Activated CD8-positive, alpha-beta T cell treated with anti-CD3 and anti-CD28 coated beads, Interleukin-2, amount 10 ng/mL, durations not matched to agents 7 days and 5 days (primary cell): Measurements from ENCODE around the gene TMC6. TPM values are rescaled to one million over a fixed set of nuclear protein-coding genes. Genes with fewer than 3 reads are reported as not detected.

Source experiments
- ATAC-seq: fragments of 150-1000 bp; cut with Tn5 transposase; one replicate; pipeline ENCODE4 v1.10.0; 2021; ENCODE audit warnings: moderate library complexity
- CTCF ChIA-PET: fragments of 350-600 bp; sonication (Branson Sonifier 250); formaldehyde crosslinking; loops from one replicate; lab custom pipeline; 2021; ENCODE audit warnings: antibody characterized with exemption; lab: Charles Lee
- POLR2A ChIA-PET: fragments of 350-600 bp; sonication (Branson Sonifier 250); formaldehyde crosslinking; loops from one replicate; lab custom pipeline; 2021; ENCODE audit warnings: antibody characterized with exemption; lab: Charles Lee
- DNase-seq: peaks from one replicate; pipeline ENCODE4 v3.0.0-alpha.2; 2020
- H3K27ac Mint-ChIP-seq: one replicate; pipeline ENCODE4 v1.8.0; 2021; ENCODE audit warnings: mild to moderate bottlenecking, mixed read lengths
- H3K27me3 Mint-ChIP-seq: one replicate; pipeline ENCODE4 v1.8.0; 2021; ENCODE audit warnings: low read depth, mixed read lengths
- H3K36me3 Mint-ChIP-seq: one replicate; pipeline ENCODE4 v1.8.0; 2021; ENCODE audit warnings: low read depth, mixed read lengths
- H3K4me1 Mint-ChIP-seq: one replicate; pipeline ENCODE4 v1.8.0; 2021; ENCODE audit warnings: low read depth, mixed read lengths
- H3K4me3 Mint-ChIP-seq: one replicate; pipeline ENCODE4 v1.8.0; 2021; ENCODE audit warnings: mild to moderate bottlenecking, mixed read lengths
- H3K9me3 Mint-ChIP-seq: one replicate; pipeline ENCODE4 v1.8.0; 2022; ENCODE audit warnings: mixed read lengths; ENCODE audit not compliant: insufficient read depth
- total RNA-seq, 2 experiments: library from RNA; stranded (reverse); gene quantifications; one replicate each; pipeline ENCODE4 v1.2.3, GENCODE V29; 2021

The TMC6 gene
- total RNA-seq, 2 experiments from 2014 or later, result 407 to 476 TPM

DNA sequence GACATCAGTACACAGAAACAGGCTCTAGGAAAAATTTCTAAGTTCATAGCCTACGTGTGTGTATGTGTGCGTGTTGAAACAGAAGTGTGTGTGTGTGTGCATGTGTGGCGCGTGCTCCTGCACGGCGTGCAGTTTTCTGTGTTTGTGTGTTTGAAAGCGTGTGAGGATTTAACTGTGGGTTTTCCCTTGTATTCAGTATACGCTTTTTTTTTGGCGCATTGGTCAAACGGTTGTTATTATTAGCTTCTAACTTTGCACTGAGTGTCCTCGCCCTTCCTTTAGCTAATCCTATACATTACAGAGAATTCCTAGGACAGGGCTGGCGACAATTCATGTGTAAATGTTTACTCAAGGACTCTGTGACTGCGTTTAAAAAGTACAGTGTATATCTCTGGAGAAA lies 23.0 kb downstream of the TMC6 start:
- ATAC-seq, result no peak
- ChIA-PET POLR2A (no interaction called here), CTCF (interaction anchor here (0.8 kb wide), 1 partner anchor 9 kb away, joined by 4 read pairs; no protein-coding TSS in a partner anchor)
- Mint-ChIP-seq H3K27me3 (no peaks in the 10 kb centered on the region), H3K4me1 (peaks cover 2% of the 10 kb centered on the region), H3K36me3 (peaks cover 46% of the 10 kb centered on the region), H3K9me3 (no peaks in the 10 kb centered on the region), H3K4me3 (no peak overlapping the region), H3K27ac (no peak overlapping the region)
- no peak for DNase-seq

DNA sequence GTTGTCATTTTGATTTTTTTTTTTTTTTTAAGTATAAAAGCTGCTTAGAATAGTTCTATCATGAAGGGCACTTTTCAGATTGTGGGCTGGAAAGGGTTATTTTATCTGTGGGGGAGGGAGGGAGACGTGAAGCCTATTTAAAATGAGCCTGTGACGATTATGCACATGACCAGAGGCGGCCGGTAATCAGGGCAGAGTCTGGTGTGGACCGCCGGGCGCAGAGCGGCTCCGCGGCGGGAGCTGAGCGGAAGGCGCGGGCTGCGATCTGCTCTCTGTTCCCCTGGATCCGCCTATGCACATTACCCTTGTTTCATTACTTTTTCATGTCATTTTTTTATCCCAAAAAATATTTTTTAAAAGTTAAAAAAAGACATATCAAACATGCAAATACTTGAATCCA lies 23.5 kb downstream of the TMC6 start:
- no peak for ATAC-seq

DNA sequence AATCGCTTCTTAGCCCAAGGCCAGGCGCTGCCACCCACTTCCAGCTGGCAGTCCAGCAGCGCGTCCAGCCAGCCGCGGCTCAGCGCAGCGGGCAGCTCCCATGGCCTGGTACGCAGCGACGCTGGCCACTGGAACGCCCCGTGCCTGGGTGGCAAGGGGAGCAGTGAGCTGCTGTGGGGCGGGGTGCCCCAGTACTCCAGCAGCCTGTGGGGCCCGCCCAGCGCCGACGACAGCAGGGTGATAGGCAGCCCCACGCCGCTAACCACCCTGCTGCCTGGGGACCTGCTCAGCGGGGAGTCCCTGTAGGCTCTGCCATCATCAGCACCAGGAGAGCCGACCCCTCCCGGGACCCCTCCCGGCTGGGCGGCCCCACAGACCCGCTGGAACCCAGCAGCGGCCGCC lies 24.0 kb downstream of the TMC6 start:
- ATAC-seq, result no peak
- no peaks in the 10 kb centered on the region for H3K27me3 Mint-ChIP-seq
- no peak for DNase-seq
- ChIA-PET CTCF (no interaction called here), POLR2A (no interaction called here)
- H3K4me1 Mint-ChIP-seq, result peaks cover 2% of the 10 kb centered on the region
- no peak overlapping the region for H3K4me3 Mint-ChIP-seq
- H3K27ac Mint-ChIP-seq, result no peak overlapping the region
- H3K9me3 Mint-ChIP-seq, result no peaks in the 10 kb centered on the region
- peaks cover 50% of the 10 kb centered on the region for H3K36me3 Mint-ChIP-seq

More for the DNA sequence above, 23.5 kb downstream of the TMC6 start:
- Mint-ChIP-seq H3K36me3 (peaks cover 46% of the 10 kb centered on the region), H3K4me3 (no peak overlapping the region), H3K4me1 (peaks cover 2% of the 10 kb centered on the region), H3K27me3 (no peaks in the 10 kb centered on the region), H3K9me3 (no peaks in the 10 kb centered on the region), H3K27ac (no peak overlapping the region)
- POLR2A ChIA-PET, result no interaction called here
- DNase-seq, result no peak
- CTCF ChIA-PET, result no interaction called here

DNA sequence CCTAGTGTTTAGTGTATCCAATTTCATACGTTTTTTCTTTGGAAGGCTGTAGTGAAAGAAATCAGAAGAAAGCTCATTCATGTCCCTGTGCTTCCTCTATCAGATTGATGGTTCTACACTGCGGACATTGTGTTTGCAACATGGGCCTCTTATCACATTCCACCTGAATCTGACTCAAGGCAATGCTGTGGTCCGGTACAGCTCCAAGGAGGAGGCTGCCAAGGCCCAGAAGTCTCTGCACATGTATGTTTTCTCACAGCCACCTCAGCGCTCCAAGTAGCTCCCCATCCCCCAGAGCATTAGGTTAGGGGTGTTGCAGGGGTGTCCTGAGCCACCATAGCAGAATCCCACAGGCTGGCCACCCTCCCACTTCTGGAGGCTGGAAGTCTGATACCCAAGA lies 25.2 kb downstream of the TMC6 start:
- Mint-ChIP-seq H3K4me3 (no peak overlapping the region), H3K4me1 (peaks cover 2% of the 10 kb centered on the region), H3K27ac (no peak overlapping the region), H3K36me3 (peaks cover 52% of the 10 kb centered on the region), H3K27me3 (no peaks in the 10 kb centered on the region), H3K9me3 (no peaks in the 10 kb centered on the region)
- ChIA-PET POLR2A (no interaction called here), CTCF (no interaction called here)
- DNase-seq (no peak), ATAC-seq (no peak)

DNA sequence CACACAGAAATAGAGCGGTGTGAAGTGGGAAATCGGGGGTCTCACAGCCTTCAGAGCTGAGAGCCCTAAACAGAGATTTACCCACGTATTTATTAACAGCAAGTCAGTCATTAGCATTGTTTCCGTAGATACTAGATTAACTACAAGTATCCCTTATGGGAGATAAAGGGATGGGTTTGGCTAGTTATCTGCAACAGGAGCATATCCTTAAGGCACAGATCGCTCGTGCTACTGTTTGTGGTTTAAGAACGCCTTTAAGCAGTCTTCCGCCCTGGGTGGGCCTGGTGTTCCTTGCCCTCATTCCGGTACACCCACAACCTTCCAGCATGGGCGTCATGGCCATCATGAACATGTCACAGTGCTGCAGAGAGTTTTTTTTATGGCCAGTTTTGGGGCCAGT lies 27.0 kb downstream of the TMC6 start:
- H3K4me1 Mint-ChIP-seq, result no peaks in the 10 kb centered on the region
- no peaks in the 10 kb centered on the region for H3K9me3 Mint-ChIP-seq
- peaks cover 54% of the 10 kb centered on the region for H3K36me3 Mint-ChIP-seq
- no peak for ATAC-seq
- no peak overlapping the region for H3K4me3 Mint-ChIP-seq
- DNase-seq, result no peak
- POLR2A ChIA-PET, result interaction anchor here (0.5 to 1.3 kb wide), 2 partner anchors 9 to 30 kb away, joined by 3 read pairs; no protein-coding TSS in a partner anchor
- H3K27ac Mint-ChIP-seq, result no peak overlapping the region
- CTCF ChIA-PET, result interaction anchor here (0.6 to 1.6 kb wide), 2 partner anchors 10 to 16 kb away, joined by 4 to 5 read pairs; no protein-coding TSS in a partner anchor
- no peaks in the 10 kb centered on the region for H3K27me3 Mint-ChIP-seq

DNA sequence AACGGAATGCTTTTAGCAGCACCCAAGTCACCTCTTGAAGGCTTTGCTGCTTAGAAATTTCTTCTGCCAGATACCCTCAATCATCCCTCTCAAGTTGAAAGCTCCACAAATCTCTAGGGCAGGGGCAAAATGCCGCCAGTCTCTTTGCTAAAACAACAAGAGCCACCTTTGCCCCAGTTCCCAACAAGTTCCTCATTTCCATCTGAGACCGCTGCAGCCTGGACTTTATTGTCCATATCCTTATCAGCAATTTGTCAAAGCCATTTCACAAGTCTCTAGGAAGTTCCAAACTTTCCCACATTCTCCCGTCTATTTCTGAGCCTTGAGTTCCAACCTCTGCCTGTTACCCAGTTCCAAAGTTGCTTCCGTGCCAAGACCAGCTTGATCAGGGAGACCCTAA lies 27.4 kb downstream of the TMC6 start:
- no peak for ATAC-seq
- ChIA-PET POLR2A (interaction anchor here (0.5 to 1.3 kb wide), 2 partner anchors 9 to 30 kb away, joined by 3 read pairs; no protein-coding TSS in a partner anchor), CTCF (interaction anchor here (0.6 to 1.6 kb wide), 2 partner anchors 10 to 16 kb away, joined by 4 to 5 read pairs; no protein-coding TSS in a partner anchor)
- Mint-ChIP-seq H3K27ac (no peak overlapping the region), H3K4me1 (no peaks in the 10 kb centered on the region), H3K36me3 (peaks cover 58% of the 10 kb centered on the region), H3K9me3 (no peaks in the 10 kb centered on the region), H3K27me3 (no peaks in the 10 kb centered on the region), H3K4me3 (no peak overlapping the region)
- DNase-seq, result no peak

DNA sequence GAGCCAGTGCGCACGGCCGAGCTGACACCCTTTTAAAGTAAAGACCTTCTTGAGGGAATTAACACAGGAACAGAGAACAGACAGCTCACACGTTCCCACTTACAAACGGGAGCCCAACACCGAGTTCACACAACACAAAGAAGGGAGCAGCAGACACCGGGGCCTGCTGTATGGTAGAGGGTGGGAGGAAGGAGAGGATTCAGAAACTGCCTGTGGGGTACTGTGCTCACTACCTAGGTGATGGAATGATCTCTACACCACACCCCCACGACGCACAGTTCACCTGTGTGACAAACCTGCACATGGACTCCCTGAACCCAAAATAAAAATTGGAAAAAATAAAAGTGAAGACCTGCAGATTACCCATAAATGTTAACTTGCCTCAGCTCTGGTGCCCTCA lies 32.5 kb downstream of the TMC6 start:
- DNase-seq (no peak), ATAC-seq (no peak)
- H3K4me3 Mint-ChIP-seq, result no peak overlapping the region
- ChIA-PET POLR2A (interaction anchor here (1.0 kb wide), 1 partner anchor 31 kb away, joined by 4 read pairs; no protein-coding TSS in a partner anchor), CTCF (interaction anchor here (0.9 to 5.4 kb wide), 3 partner anchors 11 to 77 kb away, joined by 3 to 31 read pairs (median 4); no protein-coding TSS in a partner anchor)
- no peaks in the 10 kb centered on the region for H3K27me3 Mint-ChIP-seq
- H3K4me1 Mint-ChIP-seq, result no peaks in the 10 kb centered on the region
- no peaks in the 10 kb centered on the region for H3K9me3 Mint-ChIP-seq
- peaks cover 72% of the 10 kb centered on the region for H3K36me3 Mint-ChIP-seq
- no peak overlapping the region for H3K27ac Mint-ChIP-seq

DNA sequence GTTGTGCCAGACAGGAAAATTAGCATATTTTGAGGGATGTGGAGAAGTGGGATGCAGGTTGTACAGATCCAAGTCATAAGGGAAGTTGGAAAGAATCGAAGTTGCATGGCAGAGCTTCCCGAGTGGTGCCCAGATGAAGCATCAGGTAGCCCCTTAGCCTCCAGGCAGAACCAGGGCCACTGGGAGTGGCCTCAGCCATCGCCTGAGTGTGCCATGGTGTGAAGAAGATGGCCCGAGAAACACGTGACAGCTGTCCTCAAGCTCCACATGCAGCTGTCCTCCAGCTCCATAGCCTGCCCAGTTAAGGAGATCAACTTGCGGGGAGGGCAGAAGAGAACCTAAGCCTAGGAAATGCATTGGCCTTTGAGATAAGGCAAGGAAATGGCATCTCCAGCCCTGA lies 33.5 kb downstream of the TMC6 start:
- no peak overlapping the region for H3K27ac Mint-ChIP-seq
- H3K27me3 Mint-ChIP-seq, result no peaks in the 10 kb centered on the region
- DNase-seq (no peak), ATAC-seq (no peak)
- no peaks in the 10 kb centered on the region for H3K9me3 Mint-ChIP-seq
- peaks cover 68% of the 10 kb centered on the region for H3K36me3 Mint-ChIP-seq
- no peak overlapping the region for H3K4me3 Mint-ChIP-seq
- H3K4me1 Mint-ChIP-seq, result no peaks in the 10 kb centered on the region
- ChIA-PET CTCF (interaction anchor here (1.2 to 5.4 kb wide), 2 partner anchors 10 to 73 kb away, joined by 3 to 31 read pairs; no protein-coding TSS in a partner anchor), POLR2A (no interaction called here)

DNA sequence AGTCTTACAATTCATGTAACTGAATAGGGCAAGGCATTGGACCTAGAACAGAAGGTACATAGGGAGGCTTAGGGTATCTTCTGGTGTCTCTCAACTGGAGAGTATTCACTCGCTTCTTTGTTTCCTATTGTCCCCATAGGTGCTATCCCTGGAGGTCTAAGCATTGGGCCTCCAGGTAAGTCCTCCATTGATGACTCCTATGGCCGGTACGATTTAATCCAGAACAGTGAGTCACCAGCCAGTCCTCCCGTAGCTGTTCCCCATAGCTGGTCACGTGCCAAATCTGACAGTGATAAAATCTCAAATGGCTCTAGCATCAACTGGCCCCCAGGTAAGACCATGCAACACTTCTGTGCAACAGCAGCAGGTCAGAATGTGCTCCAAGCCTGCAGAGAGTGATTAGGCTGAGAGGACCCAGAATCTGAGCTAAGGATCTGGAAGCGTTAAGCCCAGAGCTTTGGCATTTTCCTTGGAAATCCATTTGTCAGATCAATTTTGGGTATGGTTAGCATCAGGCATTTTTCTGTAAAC lies 35.7 kb downstream of the TMC6 start:
- peaks cover 54% of the 10 kb centered on the region for H3K36me3 Mint-ChIP-seq
- no peak for ATAC-seq
- CTCF ChIA-PET, result interaction anchor here (1.4 to 5.4 kb wide), 3 partner anchors 8 to 83 kb away, joined by 5 to 31 read pairs (median 6); no protein-coding TSS in a partner anchor

DNA sequence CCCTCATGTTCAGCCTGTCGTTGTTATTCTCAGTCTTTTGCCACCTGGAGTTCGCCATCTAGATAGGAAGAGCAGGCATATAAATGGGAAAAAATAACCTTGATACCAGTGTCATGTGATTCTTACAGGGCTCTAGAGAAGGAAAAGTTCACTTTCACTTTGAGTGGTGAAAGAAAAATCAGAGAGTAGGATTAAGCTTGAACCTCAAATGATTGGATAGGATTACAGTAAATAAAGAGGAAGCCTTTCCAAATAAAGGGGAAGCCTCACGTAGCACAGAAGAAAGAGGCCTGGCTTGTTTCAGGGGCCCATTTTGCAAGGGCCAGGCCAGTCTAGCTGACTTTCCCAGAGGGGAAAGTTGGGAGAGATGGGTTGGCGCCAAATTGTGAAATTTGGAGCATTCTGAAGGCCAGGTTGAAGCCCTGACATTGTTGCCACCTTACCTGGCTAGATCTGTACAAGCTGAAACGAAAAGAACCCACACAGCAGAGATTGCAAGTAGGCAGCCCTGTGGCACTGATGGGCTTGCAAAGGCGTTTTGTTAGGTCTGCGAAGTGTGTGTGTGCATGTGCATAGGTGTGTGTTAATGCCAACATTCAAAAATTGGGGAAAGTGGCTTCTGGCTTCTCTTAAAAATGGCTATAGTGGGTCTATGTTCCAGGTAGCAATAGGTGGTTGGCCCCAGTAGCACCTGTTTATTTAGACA lies 38.8 kb downstream of the TMC6 start:
- H3K36me3 Mint-ChIP-seq, result peaks cover 51% of the 10 kb centered on the region
- CTCF ChIA-PET, result interaction anchor here (0.6 to 1.1 kb wide), 2 partner anchors 88 to 162 kb away, joined by 3 read pairs; no protein-coding TSS in a partner anchor
- POLR2A ChIA-PET, result no interaction called here
- H3K27me3 Mint-ChIP-seq, result no peaks in the 10 kb centered on the region
- no peaks in the 10 kb centered on the region for H3K4me1 Mint-ChIP-seq
- H3K9me3 Mint-ChIP-seq, result no peaks in the 10 kb centered on the region
- H3K27ac Mint-ChIP-seq, result no peak overlapping the region
- H3K4me3 Mint-ChIP-seq, result no peak overlapping the region
- DNase-seq, result no peak
- no peak for ATAC-seq

More for the DNA sequence above, 35.7 kb downstream of the TMC6 start:
- H3K27me3 Mint-ChIP-seq, result no peaks in the 10 kb centered on the region
- H3K4me1 Mint-ChIP-seq, result no peaks in the 10 kb centered on the region
- H3K9me3 Mint-ChIP-seq, result no peaks in the 10 kb centered on the region
- POLR2A ChIA-PET, result interaction anchor here (1.2 kb wide), 1 partner anchor 8 kb away, joined by 3 read pairs; no protein-coding TSS in a partner anchor
- DNase-seq, result no peak
- no peak overlapping the region for H3K4me3 Mint-ChIP-seq
- no peak overlapping the region for H3K27ac Mint-ChIP-seq

DNA sequence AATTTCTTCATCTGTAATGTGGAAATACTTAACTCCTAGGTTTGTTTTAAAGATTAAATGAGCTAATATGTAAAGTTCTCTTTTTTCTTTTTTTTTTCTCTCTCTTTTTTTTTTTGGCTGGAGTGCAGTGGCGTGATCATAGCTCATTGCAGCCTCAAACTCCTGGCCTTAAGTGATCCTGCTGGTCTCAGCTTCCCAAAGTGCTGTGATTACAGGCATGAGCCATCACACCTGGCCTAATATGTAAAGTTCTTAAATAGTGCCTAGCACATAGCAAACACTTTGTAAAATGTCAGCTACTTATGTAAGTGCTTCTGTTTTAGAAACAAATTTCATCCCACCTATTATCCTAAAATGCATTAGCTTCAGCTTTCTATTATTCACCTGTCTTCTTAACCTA lies 40.0 kb downstream of the TMC6 start:
- no peak overlapping the region for H3K27ac Mint-ChIP-seq
- ChIA-PET CTCF (interaction anchor here (0.9 kb wide), 1 partner anchor 162 kb away, joined by 3 read pairs; no protein-coding TSS in a partner anchor), POLR2A (no interaction called here)

DNA sequence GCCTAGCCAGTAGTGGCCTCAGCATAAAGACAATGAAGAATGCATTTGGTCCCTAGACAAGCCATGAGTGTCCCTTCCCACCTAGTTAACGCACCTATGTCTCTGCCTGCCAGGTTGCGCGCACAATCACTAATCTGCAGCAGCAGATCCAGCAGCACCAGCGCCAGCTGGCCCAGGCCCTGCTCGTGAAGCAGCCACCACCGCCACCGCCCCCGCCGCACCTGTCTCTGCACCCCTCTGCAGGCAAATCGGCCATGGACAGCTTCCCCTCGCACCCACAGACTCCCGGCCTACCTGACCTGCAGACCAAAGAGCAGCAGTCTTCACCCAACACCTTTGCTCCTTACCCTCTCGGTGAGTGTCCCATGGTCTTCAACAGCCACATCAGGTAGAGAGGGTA lies 41.8 kb downstream of the TMC6 start:
- Mint-ChIP-seq H3K4me1 (peaks cover 5% of the 10 kb centered on the region), H3K9me3 (no peaks in the 10 kb centered on the region), H3K4me3 (no peak overlapping the region), H3K27me3 (no peaks in the 10 kb centered on the region), H3K36me3 (peaks cover 33% of the 10 kb centered on the region), H3K27ac (no peak overlapping the region)
- no peak for DNase-seq
- ChIA-PET CTCF (interaction anchor here (1.1 to 1.4 kb wide), 2 partner anchors 43 to 68 kb away, joined by 3 read pairs; no protein-coding TSS in a partner anchor), POLR2A (interaction anchor here (1.0 kb wide), 1 partner anchor 39 kb away, joined by 3 read pairs; no protein-coding TSS in a partner anchor)
- no peak for ATAC-seq

More for the DNA sequence above, 40.0 kb downstream of the TMC6 start:
- DNase-seq, result no peak
- Mint-ChIP-seq H3K4me3 (no peak overlapping the region), H3K36me3 (peaks cover 45% of the 10 kb centered on the region), H3K4me1 (no peaks in the 10 kb centered on the region), H3K9me3 (no peaks in the 10 kb centered on the region), H3K27me3 (no peaks in the 10 kb centered on the region)
- no peak for ATAC-seq
